Caco-2 (cell line): ENCODE measurements around the gene VTI1A. TPM values are rescaled to one million over a fixed set of nuclear protein-coding genes. Genes with fewer than 3 reads are reported as not detected.

ENCODE experiments used
- BruUV-seq: library from RNA; stranded (reverse); fragments of 400-500 nt; replicated peaks from 2 replicates; lab custom pipeline; 2021; lab: Mats Ljungman, UMichigan
- CTCF ChIA-PET: fragments of 300-600 bp; sonication (Branson Sonifier 250); formaldehyde crosslinking; loops from one replicate; lab custom pipeline; 2022; ENCODE audit warnings: antibody characterized with exemption; lab: Charles Lee
- POLR2A ChIA-PET: fragments of 300-600 bp; sonication (Branson Sonifier 250); formaldehyde crosslinking; loops from one replicate; lab custom pipeline; 2022; ENCODE audit warnings: antibody characterized with exemption; lab: Charles Lee
- DNase-seq, 2 experiments: peaks; one replicate each; pipeline versions ENCODE4 v3.0.0 to v3.0.0-alpha.2; 2020 to 2022
- H3K27me3 ChIP-seq: replicated peaks from 2 replicates; pipeline ENCODE4 v1.6.0; 2011; ENCODE audit warnings: low read length; ENCODE audit not compliant: control insufficient read depth, insufficient read depth
- H3K36me3 ChIP-seq: 2 replicates; pipeline ENCODE4 v1.5.1; 2011; ENCODE audit warnings: low read length; ENCODE audit not compliant: control insufficient read depth, insufficient read depth
- H3K4me1 ChIP-seq: fragments of 250-450 bp; sonication (Bioruptor Pico); 2 replicates; pipeline ENCODE4 v1.5.1; 2020; ENCODE audit warnings: mild to moderate bottlenecking
- H3K4me3 ChIP-seq: 2 replicates; pipeline ENCODE4 v1.5.1; 2011; ENCODE audit warnings: low read depth, mild to moderate bottlenecking, control low read depth, low read length
- H3K9me3 ChIP-seq: fragments of 250-450 bp; sonication (Bioruptor Pico); 2 replicates; pipeline ENCODE4 v1.5.1; 2020; ENCODE audit warnings: mild to moderate bottlenecking, moderate library complexity
- H3K27ac Mint-ChIP-seq: one replicate; pipeline ENCODE4 v1.8.0; 2022; ENCODE audit warnings: mixed read lengths; ENCODE audit not compliant: unreplicated experiment
- H3K27me3 Mint-ChIP-seq: one replicate; pipeline ENCODE4 v1.8.0; 2022; ENCODE audit warnings: mixed read lengths; ENCODE audit not compliant: insufficient read depth, unreplicated experiment
- H3K36me3 Mint-ChIP-seq: one replicate; pipeline ENCODE4 v1.8.0; 2022; ENCODE audit warnings: mild to moderate bottlenecking, mixed read lengths; ENCODE audit not compliant: insufficient read depth, unreplicated experiment
- H3K4me1 Mint-ChIP-seq: one replicate; pipeline ENCODE4 v1.8.0; 2022; ENCODE audit warnings: low read depth, mixed read lengths; ENCODE audit not compliant: unreplicated experiment
- H3K4me3 Mint-ChIP-seq: one replicate; pipeline ENCODE4 v1.8.0; 2022; ENCODE audit warnings: mild to moderate bottlenecking, moderate library complexity, mixed read lengths; ENCODE audit not compliant: unreplicated experiment
- H3K9me3 Mint-ChIP-seq: one replicate; pipeline ENCODE4 v1.8.0; 2022; ENCODE audit warnings: mixed read lengths; ENCODE audit not compliant: unreplicated experiment
- CTCF ChIP-seq, 2 experiments: fragments of 200-600 bp in 1 of 2; IDR thresholded peaks; 1 replicate in 1 of 2; 2 replicates in 1 of 2; pipeline versions ENCODE4 v1.5.1 to v1.8.0; 2011 to 2022; ENCODE audit warnings: antibody characterized with exemption in 1 of 2, control low read depth in 1 of 2, inconsistent platforms in 1 of 2, low read depth in 1 of 2, low read length in 1 of 2, mild to moderate bottlenecking in 1 of 2, moderate library complexity in 1 of 2; ENCODE audit not compliant: insufficient read depth in 1 of 2, severe bottlenecking in 1 of 2, unreplicated experiment in 1 of 2
- intact Hi-C: fragments of 100-400 bp; cut with micrococcal nuclease; formaldehyde crosslinking; loops from one replicate; pipeline ENCODE4 v1.10.0; 2022; ENCODE audit not compliant: unreplicated experiment
- total RNA-seq: library from RNA; stranded (reverse); gene quantifications from 2 replicates; pipeline ENCODE4 v1.2.3, GENCODE V29; 2022

The VTI1A gene
- total RNA-seq, 1 experiment from 2014 or later = 45.6 TPM

GRCh38 chr10:112669989-112670388 is 223.0 kb downstream of the VTI1A start:
- Mint-ChIP-seq H3K27me3 (no peaks in the 10 kb centered on the region), H3K4me1 (peaks cover 12% of the 10 kb centered on the region), H3K4me3 (no peak overlapping the region), H3K9me3 (no peaks in the 10 kb centered on the region), H3K27ac (no peak overlapping the region), H3K36me3 (no peaks in the 10 kb centered on the region)
- Histone ChIP-seq H3K4me3 (no peak overlapping the region), H3K4me1 (peaks cover 17% of the 10 kb centered on the region; the same call in 1 of the 2 replicates), H3K27me3 (no peaks in the 10 kb centered on the region), H3K9me3 (no peaks in the 10 kb centered on the region), H3K36me3 (no peaks in the 10 kb centered on the region; the same call in none of the 2 replicates)
- no peak for TF ChIP-seq CTCF (IDR thresholded peaks at IDR 0.05; ENCODE audit: insufficient read depth in 1 of 2, low read depth in 1 of 2, low read length in 1 of 2, severe bottlenecking in 1 of 2, unreplicated experiment in 1 of 2)
- DNase-seq = no peak
- intact Hi-C loops = no loop called here
- ChIA-PET CTCF (no interaction called here), POLR2A (no interaction called here)
- no TSS peak for BruUV-seq

DNA sequence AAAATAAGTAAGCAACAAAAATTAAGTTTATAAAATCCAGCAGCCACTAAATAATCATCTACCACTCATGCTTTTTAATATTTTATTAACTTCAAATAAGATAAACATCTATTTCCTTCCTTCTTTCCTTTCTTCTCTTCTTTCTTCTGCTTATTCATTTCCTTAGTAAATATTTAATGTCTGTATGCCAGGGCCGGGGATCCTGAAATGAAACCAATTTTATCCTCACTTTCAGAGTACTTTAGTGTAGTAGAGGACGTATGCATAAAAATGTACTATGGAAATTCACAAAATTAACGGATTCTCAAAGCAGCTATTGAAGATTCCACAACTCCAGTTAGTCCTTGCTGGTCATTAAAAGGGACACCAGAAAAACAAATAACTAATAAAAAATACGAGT is 224.7 kb downstream of the VTI1A start:
- Mint-ChIP-seq H3K4me3 (no peak overlapping the region), H3K4me1 (peaks cover 12% of the 10 kb centered on the region), H3K9me3 (no peaks in the 10 kb centered on the region), H3K36me3 (no peaks in the 10 kb centered on the region), H3K27me3 (no peaks in the 10 kb centered on the region), H3K27ac (no peak overlapping the region)
- no peak for TF ChIP-seq CTCF (IDR thresholded peaks at IDR 0.05; ENCODE audit: insufficient read depth in 1 of 2, low read depth in 1 of 2, low read length in 1 of 2, severe bottlenecking in 1 of 2, unreplicated experiment in 1 of 2)
- Histone ChIP-seq H3K36me3 (no peaks in the 10 kb centered on the region; the same call in none of the 2 replicates), H3K4me3 (no peak overlapping the region), H3K4me1 (peaks cover 17% of the 10 kb centered on the region; the same call in 1 of the 2 replicates), H3K27me3 (no peaks in the 10 kb centered on the region), H3K9me3 (no peaks in the 10 kb centered on the region)
- POLR2A ChIA-PET = no interaction called here
- no TSS peak for BruUV-seq
- intact Hi-C loops = no loop called here
- no peak for DNase-seq
- CTCF ChIA-PET = no interaction called here

DNA sequence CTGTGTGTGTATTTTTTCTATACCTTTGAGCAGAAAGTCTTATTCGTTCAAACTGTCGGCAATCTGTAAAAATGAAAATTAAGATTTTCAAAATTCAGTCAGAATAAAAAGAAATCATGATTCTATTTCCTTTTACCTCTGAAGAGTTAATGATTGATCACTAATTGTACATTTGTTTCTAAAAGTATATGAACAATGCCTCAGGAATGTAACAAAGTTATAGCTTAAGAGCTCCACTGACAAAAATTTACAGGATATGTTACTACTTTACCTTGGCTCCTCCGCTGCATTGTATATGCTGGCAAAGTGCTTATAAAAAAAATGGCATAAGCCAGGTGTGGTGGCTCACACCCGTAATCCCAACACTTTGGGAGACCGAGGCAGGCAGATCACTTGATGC is 225.7 kb downstream of the VTI1A start:
- Mint-ChIP-seq H3K9me3 (no peaks in the 10 kb centered on the region), H3K4me3 (no peak overlapping the region), H3K4me1 (peaks cover 12% of the 10 kb centered on the region), H3K27ac (no peak overlapping the region), H3K27me3 (no peaks in the 10 kb centered on the region), H3K36me3 (no peaks in the 10 kb centered on the region)
- ChIA-PET POLR2A (no interaction called here), CTCF (no interaction called here)
- no peak for DNase-seq
- no peaks in the 10 kb centered on the region; the same call in none of the 2 replicates for H3K36me3 ChIP-seq
- H3K27me3 ChIP-seq = no peaks in the 10 kb centered on the region
- H3K4me1 ChIP-seq = peaks cover 19% of the 10 kb centered on the region
- H3K4me3 ChIP-seq = no peak overlapping the region
- no TSS peak for BruUV-seq
- H3K9me3 ChIP-seq = no peaks in the 10 kb centered on the region
- no peak for TF ChIP-seq CTCF (IDR thresholded peaks at IDR 0.05; ENCODE audit: insufficient read depth in 1 of 2, low read depth in 1 of 2, low read length in 1 of 2, severe bottlenecking in 1 of 2, unreplicated experiment in 1 of 2)
- intact Hi-C loops = no loop called here
